ENCODE data around the gene ADAMTSL1.

The ADAMTSL1 gene

GRCh38 chr9:18896531-18897179 lies 422.7 kb downstream of the ADAMTSL1 start:
- Histone ChIP-seq H3K4me1 (ENCODE audit: low read length) (no peaks in the 10 kb centered on the region), H2AFZ (ENCODE audit: low read depth, low read length) (no peak overlapping the region), H3K4me2 (ENCODE audit: low read length) (no peak overlapping the region), H4K20me1 (ENCODE audit: insufficient read depth, low read length) (no peaks in the 10 kb centered on the region), H3K36me3 (replicated peaks; ENCODE audit: low read depth, low read length) (no peaks in the 10 kb centered on the region), H3K9ac (ENCODE audit: low read length) (no peak overlapping the region), H3K9me3 (ENCODE audit: insufficient read depth, low read length) (no peaks in the 10 kb centered on the region), H3K4me3 (ENCODE audit: low read length) (no peak overlapping the region), H3K27me3 (ENCODE audit: low read depth, low read length) (peaks cover 2% of the 10 kb centered on the region; the same call in 1 of the 2 replicates), H3K27ac (ENCODE audit: low read length) (no peak overlapping the region), H3K79me2 (ENCODE audit: low read length) (no peaks in the 10 kb centered on the region)
- TF ChIP-seq, protein P1, sequence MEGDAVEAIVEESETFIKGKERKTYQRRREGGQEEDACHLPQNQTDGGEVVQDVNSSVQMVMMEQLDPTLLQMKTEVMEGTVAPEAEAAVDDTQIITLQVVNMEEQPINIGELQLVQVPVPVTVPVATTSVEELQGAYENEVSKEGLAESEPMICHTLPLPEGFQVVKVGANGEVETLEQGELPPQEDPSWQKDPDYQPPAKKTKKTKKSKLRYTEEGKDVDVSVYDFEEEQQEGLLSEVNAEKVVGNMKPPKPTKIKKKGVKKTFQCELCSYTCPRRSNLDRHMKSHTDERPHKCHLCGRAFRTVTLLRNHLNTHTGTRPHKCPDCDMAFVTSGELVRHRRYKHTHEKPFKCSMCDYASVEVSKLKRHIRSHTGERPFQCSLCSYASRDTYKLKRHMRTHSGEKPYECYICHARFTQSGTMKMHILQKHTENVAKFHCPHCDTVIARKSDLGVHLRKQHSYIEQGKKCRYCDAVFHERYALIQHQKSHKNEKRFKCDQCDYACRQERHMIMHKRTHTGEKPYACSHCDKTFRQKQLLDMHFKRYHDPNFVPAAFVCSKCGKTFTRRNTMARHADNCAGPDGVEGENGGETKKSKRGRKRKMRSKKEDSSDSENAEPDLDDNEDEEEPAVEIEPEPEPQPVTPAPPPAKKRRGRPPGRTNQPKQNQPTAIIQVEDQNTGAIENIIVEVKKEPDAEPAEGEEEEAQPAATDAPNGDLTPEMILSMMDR (IDR thresholded peaks at IDR 0.05; ENCODE audit: low read depth, low read length), result no peak
- TF ChIP-seq EZH2phosphoT487 (IDR thresholded peaks at IDR 0.05; ENCODE audit: low read depth), result no peak

DNA sequence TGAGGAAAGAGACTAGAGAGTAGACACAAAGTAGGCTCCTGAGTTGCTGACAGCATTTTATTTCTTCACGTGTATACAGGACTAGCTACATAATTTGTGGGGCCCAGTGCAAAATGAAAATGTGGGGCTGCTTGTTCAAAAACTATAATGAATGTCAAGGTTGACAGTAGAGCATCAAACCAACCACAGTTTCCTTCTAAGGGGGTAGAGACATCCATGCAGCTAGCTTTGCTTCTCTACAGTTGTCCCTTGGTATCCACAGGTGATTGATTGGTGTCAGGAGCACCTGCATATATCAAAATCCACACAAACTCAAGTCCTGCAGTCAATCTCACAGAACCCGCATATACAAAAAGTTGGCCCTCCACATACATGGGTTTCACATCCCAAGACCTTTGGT lies 429.5 kb downstream of the ADAMTSL1 start:
- no peaks in the 10 kb centered on the region for H3K4me1 ChIP-seq (ENCODE audit: low read length)
- no peaks in the 10 kb centered on the region for H3K9me3 ChIP-seq (ENCODE audit: insufficient read depth, low read length)
- H3K79me2 ChIP-seq (ENCODE audit: low read length), result no peaks in the 10 kb centered on the region
- H4K20me1 ChIP-seq (ENCODE audit: insufficient read depth, low read length), result no peaks in the 10 kb centered on the region
- H3K4me3 ChIP-seq (ENCODE audit: low read length), result no peak overlapping the region
- no peak overlapping the region for H2AFZ ChIP-seq (ENCODE audit: low read depth, low read length)
- TF ChIP-seq EZH2phosphoT487 (IDR thresholded peaks at IDR 0.05; ENCODE audit: low read depth), result no peak
- TF ChIP-seq, protein P1 (IDR thresholded peaks at IDR 0.05; ENCODE audit: low read depth, low read length), result no peak
- peaks cover 2% of the 10 kb centered on the region; the same call in 1 of the 2 replicates for H3K27me3 ChIP-seq (ENCODE audit: low read depth, low read length)
- no peak overlapping the region for H3K9ac ChIP-seq (ENCODE audit: low read length)
- no peak overlapping the region for H3K27ac ChIP-seq (ENCODE audit: low read length)
- H3K36me3 ChIP-seq (replicated peaks; ENCODE audit: low read depth, low read length), result no peaks in the 10 kb centered on the region
- H3K4me2 ChIP-seq (ENCODE audit: low read length), result no peak overlapping the region

DNA sequence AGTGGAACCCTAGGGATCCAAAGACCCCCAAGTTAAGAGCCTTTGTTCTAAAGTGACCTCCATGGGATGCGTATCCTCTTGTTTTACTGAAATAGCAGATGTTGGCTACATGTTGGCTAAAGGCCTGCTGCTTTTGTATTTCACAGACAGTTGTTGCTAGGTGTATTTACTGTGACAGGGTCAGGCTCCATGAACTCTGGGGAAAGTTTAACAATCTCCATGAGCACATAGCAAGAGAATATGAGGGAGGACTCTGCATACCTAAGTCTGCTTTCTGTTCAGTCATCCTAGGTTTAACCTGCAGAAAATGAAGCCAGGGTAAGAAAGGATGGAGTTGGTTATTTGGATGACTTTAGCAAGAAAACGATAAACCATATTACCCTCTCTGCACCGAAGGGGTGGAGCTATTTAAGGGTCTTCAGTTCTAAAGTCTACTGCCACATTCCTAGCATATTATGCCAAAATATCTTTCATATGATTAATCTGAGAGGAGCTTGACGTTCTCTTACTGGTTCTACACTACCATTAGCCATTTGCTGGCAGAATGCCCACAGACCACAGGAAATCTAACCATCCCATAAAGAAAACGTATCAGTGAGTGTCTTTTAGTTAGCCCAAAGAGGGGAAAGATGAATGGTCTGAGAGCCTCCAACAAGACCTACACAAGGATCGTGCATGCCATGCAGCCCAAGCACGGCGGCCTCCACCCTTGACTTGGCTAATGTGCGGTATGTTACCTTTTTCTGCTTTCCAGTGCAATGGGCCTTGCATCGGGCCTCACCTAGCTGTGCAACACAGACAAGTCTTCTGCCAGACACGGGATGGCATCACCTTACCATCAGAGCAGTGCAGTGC lies 431.3 kb downstream of the ADAMTSL1 start:
- no peak for TF ChIP-seq EZH2phosphoT487 (IDR thresholded peaks at IDR 0.05; ENCODE audit: low read depth)
- TF ChIP-seq, protein P1 (IDR thresholded peaks at IDR 0.05; ENCODE audit: low read depth, low read length), result no peak
- Histone ChIP-seq H4K20me1 (ENCODE audit: insufficient read depth, low read length) (no peaks in the 10 kb centered on the region), H3K27me3 (ENCODE audit: low read depth, low read length) (0 out of 2 replicates have a peak, but pooled peaks cover 6% of the 10 kb centered on the region), H3K36me3 (replicated peaks; ENCODE audit: low read depth, low read length) (no peaks in the 10 kb centered on the region), H3K9ac (ENCODE audit: low read length) (no peak overlapping the region), H3K4me2 (ENCODE audit: low read length) (no peak overlapping the region), H2AFZ (ENCODE audit: low read depth, low read length) (no peak overlapping the region), H3K79me2 (ENCODE audit: low read length) (no peaks in the 10 kb centered on the region), H3K4me3 (ENCODE audit: low read length) (no peak overlapping the region), H3K4me1 (ENCODE audit: low read length) (no peaks in the 10 kb centered on the region), H3K9me3 (ENCODE audit: insufficient read depth, low read length) (no peaks in the 10 kb centered on the region), H3K27ac (ENCODE audit: low read length) (no peak overlapping the region)

All from OCI-LY3 (cell line).